Liver (tissue), 9 donors: ENCODE data around the gene PEX14. TPM values are rescaled to one million over a fixed set of nuclear protein-coding genes. Genes with fewer than 3 reads are reported as not detected.

Experiments used
- DNase-seq: peaks from one replicate; pipeline ENCODE4 v3.0.0-alpha.2; 2017; ENCODE audit warnings: low spot score
- H3K27ac ChIP-seq, 2 donors: one replicate each; pipeline ENCODE4 v1.7.0; 2013; ENCODE audit warnings: inconsistent platforms in 2 of 2, low read length in 2 of 2, control low read depth in 1 of 2, low read depth in 1 of 2, mild to moderate bottlenecking in 1 of 2
- H3K27me3 ChIP-seq, 4 donors: one replicate each; pipeline versions ENCODE4 v1.6.1 to v1.7.0; 2013; ENCODE audit warnings: low read length in 3 of 4, inconsistent platforms in 1 of 4, mild to moderate bottlenecking in 1 of 4, moderate library complexity in 1 of 4; ENCODE audit not compliant: control insufficient read depth in 4 of 4, insufficient read depth in 4 of 4
- H3K36me3 ChIP-seq, 4 donors: one replicate each; pipeline versions ENCODE4 v1.6.1 to v1.7.0; 2013; ENCODE audit warnings: low read length in 3 of 4, mild to moderate bottlenecking in 3 of 4, low read depth in 1 of 4, moderate library complexity in 1 of 4; ENCODE audit not compliant: control insufficient read depth in 4 of 4, insufficient read depth in 3 of 4
- H3K4me1 ChIP-seq, 4 donors: one replicate each; pipeline versions ENCODE4 v1.6.1 to v1.7.0; 2013; ENCODE audit warnings: low read length in 3 of 4, mild to moderate bottlenecking in 3 of 4, moderate library complexity in 1 of 4; ENCODE audit not compliant: control insufficient read depth in 4 of 4, insufficient read depth in 4 of 4
- H3K4me3 ChIP-seq, 3 donors: one replicate each; pipeline versions ENCODE4 v1.6.1 to v1.7.0; 2013; ENCODE audit warnings: low read length in 3 of 3, control low read depth in 1 of 3, low read depth in 1 of 3, mild to moderate bottlenecking in 1 of 3
- H3K9ac ChIP-seq, 2 donors: one replicate each; pipeline ENCODE4 v1.7.0; 2013; ENCODE audit warnings: low read length in 2 of 2, mild to moderate bottlenecking in 2 of 2, moderate library complexity in 2 of 2, control low read depth in 1 of 2, low read depth in 1 of 2
- H3K9me3 ChIP-seq, 4 donors: one replicate each; pipeline versions ENCODE4 v1.6.1 to v1.7.0; 2013; ENCODE audit warnings: low read length in 3 of 4; ENCODE audit not compliant: control insufficient read depth in 4 of 4
- ATF3 ChIP-seq: IDR thresholded peaks from 2 replicates; pipeline ENCODE4 v1.6.1; 2016; ENCODE audit warnings: antibody characterized with exemption
- CTCF ChIP-seq: fragments of 150-350 bp; IDR thresholded peaks from 2 replicates; pipeline ENCODE4 v1.5.1; 2017; ENCODE audit warnings: improper control_type of control experiment, low read depth, low read length; ENCODE audit not compliant: missing input control
- EGR1 ChIP-seq, 2 donors: IDR thresholded peaks; 2 replicates each; pipeline ENCODE4 v1.6.1; 2016 to 2018; ENCODE audit warnings: antibody characterized with exemption in 2 of 2, low read depth in 2 of 2
- FOXA1 ChIP-seq: IDR thresholded peaks from 2 replicates; pipeline ENCODE4 v1.6.1; 2016; ENCODE audit warnings: antibody characterized with exemption
- FOXA2 ChIP-seq: IDR thresholded peaks from 2 replicates; pipeline ENCODE4 v1.6.1; 2016; ENCODE audit warnings: antibody characterized with exemption
- GABPA ChIP-seq, 2 donors: IDR thresholded peaks in 1 of 2; conservative IDR thresholded peaks in 1 of 2; 2 replicates each; pipeline ENCODE4 v1.6.1; 2016; ENCODE audit warnings: antibody characterized with exemption in 2 of 2, mild to moderate bottlenecking in 1 of 2, moderate library complexity in 1 of 2
- HNF4A ChIP-seq, 2 donors: conservative IDR thresholded peaks; 2 replicates each; pipeline ENCODE4 v1.6.1; 2016; ENCODE audit warnings: antibody characterized with exemption in 2 of 2, mild to moderate bottlenecking in 2 of 2
- HNF4G ChIP-seq: IDR thresholded peaks from 2 replicates; pipeline ENCODE4 v1.6.1; 2016; ENCODE audit warnings: antibody characterized with exemption
- JUND ChIP-seq, 2 donors: IDR thresholded peaks; 2 replicates each; pipeline ENCODE4 v1.6.1; 2016; ENCODE audit warnings: antibody characterized with exemption in 2 of 2
- MAX ChIP-seq: IDR thresholded peaks from 2 replicates; pipeline ENCODE4 v1.6.1; 2016; ENCODE audit warnings: antibody characterized with exemption
- NR2F2 ChIP-seq: IDR thresholded peaks from 2 replicates; pipeline ENCODE4 v1.6.1; 2016; ENCODE audit warnings: antibody characterized with exemption
- RAD21 ChIP-seq, 2 donors: IDR thresholded peaks; 2 replicates each; pipeline ENCODE4 v1.6.1; 2016; ENCODE audit warnings: antibody characterized with exemption in 2 of 2, mild to moderate bottlenecking in 2 of 2
- REST ChIP-seq: IDR thresholded peaks from 2 replicates; pipeline ENCODE4 v1.6.1; 2016; ENCODE audit warnings: antibody characterized with exemption, mild to moderate bottlenecking
- RXRA ChIP-seq, 2 donors: IDR thresholded peaks; 2 replicates each; pipeline ENCODE4 v1.6.1; 2017 to 2018; ENCODE audit warnings: antibody characterized with exemption in 2 of 2, mild to moderate bottlenecking in 1 of 2
- SP1 ChIP-seq: IDR thresholded peaks from 2 replicates; pipeline ENCODE4 v1.6.1; 2018; ENCODE audit warnings: antibody characterized with exemption, mild to moderate bottlenecking
- TAF1 ChIP-seq: conservative IDR thresholded peaks from 2 replicates; pipeline ENCODE4 v1.6.1; 2016; ENCODE audit warnings: antibody characterized with exemption, mild to moderate bottlenecking
- ZBTB33 ChIP-seq: IDR thresholded peaks from 2 replicates; pipeline ENCODE4 v1.6.1; 2016; ENCODE audit warnings: antibody characterized with exemption
- WGBS: extraction: QIAGEN DNeasy Blood & Tissue Kit; methylation state at CpG from one replicate; pipeline ENCODE4 v1.1.7; 2013; 5-methylcytosine and 5-hydroxymethylcytosine counted together
- polyA plus RNA-seq, 2 donors: library from polyadenylated mRNA; stranded (reverse) in 1 of 2; unstranded in 1 of 2; fragments of 200-250 nt in 1 of 2; fragments of >200 nt in 1 of 2; fragmentation: Nextera tagmentation in 1 of 2; extraction: Ambion mirVana in 1 of 2; gene quantifications; one replicate each; pipeline versions ENCODE4 v1.2.1 to v1.2.3, GENCODE V29; 2013 to 2015
- total RNA-seq, 2 donors: library from RNA; depleted of rRNA; stranded (reverse); fragments of >200 nt; gene quantifications; one replicate each; pipeline ENCODE4 v1.2.3, GENCODE V29; 2014
- donor health status: healthy.
- donor health status: healthy.
- donor health status: healthy.
- donor health status: healthy.
- donor health status: healthy.

Gene PEX14
- total and polyA plus RNA-seq, 4 donors, result 7.1 to 16.1 (median 11.7) TPM

- H3K36me3 ChIP-seq, result peaks cover 1 to 5% (median 3%) of the 10 kb centered on the region in 4 donors
- WGBS, result 95% methylated on average over 8 of the region's 8 CpGs
These were observed 139.1 kb downstream of the PEX14 start for GRCh38 chr1:10613861-10614260.

GRCh38 chr1:10614377-10615225 lies 139.9 kb downstream of the PEX14 start:
- no peak for DNase-seq
- no peaks in the 10 kb centered on the region for H3K27me3 ChIP-seq
- WGBS, result 97% methylated on average over 18 of the region's 18 CpGs
- H3K4me1 ChIP-seq, result peaks cover 0 to 2% (median 0%) of the 10 kb centered on the region in 4 donors
- no peak overlapping the region for H3K27ac ChIP-seq
- no peak overlapping the region for H3K4me3 ChIP-seq
- H3K9me3 ChIP-seq, result no peaks in the 10 kb centered on the region
- peaks cover 1 to 5% (median 3%) of the 10 kb centered on the region in 4 donors for H3K36me3 ChIP-seq
- no peak overlapping the region for H3K9ac ChIP-seq
- TF ChIP-seq SP1 (no peak), RAD21 (IDR thresholded peaks at IDR 0.05) (no peak), NR2F2 (no peak), FOXA1 (no peak), FOXA2 (no peak), MAX (no peak), RXRA (IDR thresholded peaks at IDR 0.05) (no peak), CTCF (no peak), TAF1 (no peak), JUND (IDR thresholded peaks at IDR 0.05) (no peak), EGR1 (IDR thresholded peaks at IDR 0.05; ENCODE audit: low read depth in 2 of 2) (no peak), HNF4G (no peak)

More at GRCh38 chr1:10613861-10614260, 139.1 kb downstream of the PEX14 start:
- H3K4me3 ChIP-seq, result no peak overlapping the region
- peaks cover 0 to 2% (median 0%) of the 10 kb centered on the region in 4 donors for H3K4me1 ChIP-seq
- H3K27me3 ChIP-seq, result no peaks in the 10 kb centered on the region
- TF ChIP-seq RXRA (IDR thresholded peaks at IDR 0.05) (no peak), MAX (no peak)
- DNase-seq, result no peak
- no peaks in the 10 kb centered on the region for H3K9me3 ChIP-seq
- H3K27ac ChIP-seq, result no peak overlapping the region
- no peak overlapping the region for H3K9ac ChIP-seq

- DNase-seq, result no peak
- WGBS, result 95% methylated on average over 13 of the region's 13 CpGs
- Histone ChIP-seq H3K4me1 (peaks cover 0 to 2% (median 0%) of the 10 kb centered on the region in 4 donors), H3K9me3 (no peaks in the 10 kb centered on the region), H3K27ac (no peak overlapping the region), H3K9ac (no peak overlapping the region), H3K4me3 (no peak overlapping the region), H3K36me3 (peaks cover 1 to 5% (median 3%) of the 10 kb centered on the region in 4 donors), H3K27me3 (no peaks in the 10 kb centered on the region)
- TF ChIP-seq RAD21 (IDR thresholded peaks at IDR 0.05) (no peak), FOXA1 (no peak), NR2F2 (no peak), HNF4G (no peak), EGR1 (IDR thresholded peaks at IDR 0.05; ENCODE audit: low read depth in 2 of 2) (no peak), HNF4A (conservative IDR thresholded peaks at IDR 0.05) (no peak), GABPA (IDR thresholded peaks at IDR 0.05 in 1 of 2, conservative IDR thresholded peaks at IDR 0.05 in 1 of 2) (no peak), RXRA (IDR thresholded peaks at IDR 0.05) (no peak), MAX (no peak), ZBTB33 (no peak), ATF3 (no peak), SP1 (no peak), REST (no peak)
These were observed 140.6 kb downstream of the PEX14 start for GRCh38 chr1:10615332-10615731.
